ENCODE data around the gene SGCD. TPM values are rescaled to one million over a fixed set of nuclear protein-coding genes. Genes with fewer than 3 reads are reported as not detected.
A peak's percentile ranks its signal among the peaks of the same experiment; 100 is the strongest.
"Not testable (repeated sequence)": the region's sequence is repeated elsewhere in the genome, so short reads cannot be mapped to it uniquely, and the experiment has no call there.

The SGCD gene
- total and polyA plus RNA-seq, 4 donors = 12.2 to 129 (median 22.3) TPM

DNA sequence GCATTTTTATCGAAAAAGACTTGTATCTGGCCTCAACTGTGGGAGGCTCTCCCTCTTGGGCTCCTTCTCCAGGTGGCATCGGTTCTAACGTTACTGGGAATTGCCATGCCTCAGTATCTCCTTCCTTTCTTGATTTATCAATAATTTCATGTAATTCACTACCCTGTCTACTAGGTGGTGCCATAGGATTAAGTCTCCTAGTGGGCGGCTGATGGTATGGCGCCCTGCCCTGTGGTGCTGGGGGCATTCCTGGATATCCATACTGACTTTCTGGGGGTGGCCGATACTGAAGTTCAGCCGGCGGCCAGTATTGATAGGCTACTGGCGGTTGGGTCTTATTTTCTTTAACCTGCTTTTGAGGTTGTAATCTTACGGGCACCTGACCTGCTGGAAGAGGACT, 337.9 kb downstream of the SGCD start:
- H3K4me3 ChIP-seq (ENCODE audit: low read length in 2 of 2); intact Hi-C loops (cut with DNase I); H3K27ac ChIP-seq (ENCODE audit: low read depth in 1 of 2, low read length in 2 of 2); ATAC-seq (ENCODE audit: low FRiP score); H3K36me3 ChIP-seq (ENCODE audit: control insufficient read depth in 1 of 2, insufficient read depth in 2 of 2, low read length in 1 of 2); H3K4me1 ChIP-seq (ENCODE audit: control insufficient read depth in 1 of 2, insufficient read depth in 2 of 2, low read length in 2 of 2); DNase-seq; H3K27me3 ChIP-seq (ENCODE audit: control insufficient read depth in 1 of 2, insufficient read depth in 2 of 2, low read length in 1 of 2); H3K9me3 ChIP-seq (ENCODE audit: control insufficient read depth, low read length): not testable (repeated sequence)
- 82 to 87% methylated on average over 7 of the region's 10 CpGs for WGBS, 2 donors

DNA sequence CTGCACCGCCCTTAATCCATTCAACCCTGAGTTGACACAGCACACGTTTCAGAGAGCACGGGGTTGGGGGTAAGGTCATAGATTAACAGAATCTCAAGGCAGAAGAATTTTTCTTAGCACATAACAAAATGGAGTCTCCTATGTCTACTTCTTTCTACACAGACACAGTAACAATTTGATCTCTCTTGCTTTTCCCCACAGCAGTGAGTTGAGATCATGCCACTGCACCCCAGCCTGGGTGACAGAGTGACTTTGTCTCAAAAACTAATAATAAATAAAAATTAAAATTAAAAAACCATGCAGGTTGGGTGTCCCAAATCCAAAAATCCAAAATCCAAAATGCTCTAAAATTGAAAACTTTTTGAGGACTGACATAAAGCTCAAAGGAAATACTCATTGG, 339.7 kb downstream of the SGCD start:
- intact Hi-C loops (cut with DNase I); H3K4me3 ChIP-seq (ENCODE audit: low read length in 2 of 2); H3K4me1 ChIP-seq (ENCODE audit: control insufficient read depth in 1 of 2, insufficient read depth in 2 of 2, low read length in 2 of 2); H3K27me3 ChIP-seq (ENCODE audit: control insufficient read depth in 1 of 2, insufficient read depth in 2 of 2, low read length in 1 of 2); H3K27ac ChIP-seq (ENCODE audit: low read depth in 1 of 2, low read length in 2 of 2); H3K36me3 ChIP-seq (ENCODE audit: control insufficient read depth in 1 of 2, insufficient read depth in 2 of 2, low read length in 1 of 2); DNase-seq; H3K9me3 ChIP-seq (ENCODE audit: control insufficient read depth, low read length); ATAC-seq (ENCODE audit: low FRiP score): not testable (repeated sequence)
- WGBS, 2 donors = no CpG with 5 or more reads among the region's 3 CpGs

DNA sequence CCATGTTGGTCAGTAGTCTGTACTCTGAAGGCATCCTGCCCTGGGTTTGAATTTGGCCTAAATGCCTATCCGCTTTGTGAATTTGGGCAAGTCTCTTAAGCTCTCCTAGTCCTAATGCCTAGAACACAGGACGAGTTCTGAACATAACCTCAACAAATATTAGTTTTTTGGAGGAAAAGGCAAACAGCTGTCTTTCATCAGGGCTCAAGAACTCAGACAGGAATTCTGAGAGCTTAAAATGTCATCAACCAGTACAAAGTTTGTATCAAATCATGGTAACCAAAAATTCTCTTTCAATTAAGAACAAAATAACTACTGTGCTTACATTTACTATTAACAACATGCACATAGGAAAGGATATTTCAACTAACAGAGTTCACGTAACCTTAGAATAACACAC, 340.7 kb downstream of the SGCD start:
- Histone ChIP-seq H3K27me3 (ENCODE audit: control insufficient read depth in 1 of 2, insufficient read depth in 2 of 2, low read length in 1 of 2) (no peaks in the 10 kb centered on the region), H3K4me3 (ENCODE audit: low read length in 2 of 2) (no peak overlapping the region), H3K4me1 (ENCODE audit: control insufficient read depth in 1 of 2, insufficient read depth in 2 of 2, low read length in 2 of 2) (no peaks in the 10 kb centered on the region), H3K27ac (ENCODE audit: low read depth in 1 of 2, low read length in 2 of 2) (no peak overlapping the region), H3K36me3 (ENCODE audit: control insufficient read depth in 1 of 2, insufficient read depth in 2 of 2, low read length in 1 of 2) (no peaks in the 10 kb centered on the region), H3K9me3 (ENCODE audit: control insufficient read depth, low read length) (no peaks in the 10 kb centered on the region)
- intact Hi-C loops (cut with DNase I) = no loop called here
- DNase-seq = no peak
- 83 to 88% methylated on average over 3 of the region's 3 CpGs for WGBS, 2 donors
- ATAC-seq (ENCODE audit: low FRiP score) = no peak

DNA sequence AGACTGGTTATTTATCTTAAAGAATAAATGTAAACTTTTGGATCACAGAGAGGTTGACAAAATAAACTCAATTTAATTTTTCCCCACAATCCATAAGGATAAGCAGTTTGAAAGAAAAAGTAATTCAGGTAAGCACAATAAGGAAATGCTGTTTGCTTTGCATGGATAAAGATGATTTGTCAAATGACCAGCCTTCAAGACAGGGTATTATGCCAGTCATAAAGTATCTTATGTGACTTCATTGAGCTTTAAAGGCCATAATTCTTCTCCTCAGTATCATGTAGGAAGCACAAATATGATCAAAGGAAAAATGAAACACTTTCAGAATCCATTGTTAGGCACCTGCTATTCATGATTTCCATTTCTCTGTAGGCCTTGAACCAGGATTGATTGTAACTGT, 342.5 kb downstream of the SGCD start:
- Histone ChIP-seq H3K4me3 (ENCODE audit: low read length in 2 of 2) (no peak overlapping the region), H3K36me3 (ENCODE audit: control insufficient read depth in 1 of 2, insufficient read depth in 2 of 2, low read length in 1 of 2) (no peaks in the 10 kb centered on the region), H3K27ac (ENCODE audit: low read depth in 1 of 2, low read length in 2 of 2) (no peak overlapping the region), H3K9me3 (ENCODE audit: control insufficient read depth, low read length) (no peaks in the 10 kb centered on the region), H3K27me3 (ENCODE audit: control insufficient read depth in 1 of 2, insufficient read depth in 2 of 2, low read length in 1 of 2) (no peaks in the 10 kb centered on the region), H3K4me1 (ENCODE audit: control insufficient read depth in 1 of 2, insufficient read depth in 2 of 2, low read length in 2 of 2) (no peaks in the 10 kb centered on the region)
- DNase-seq (no peak), ATAC-seq (ENCODE audit: low FRiP score) (no peak)
- intact Hi-C loops (cut with DNase I) = no loop called here

DNA sequence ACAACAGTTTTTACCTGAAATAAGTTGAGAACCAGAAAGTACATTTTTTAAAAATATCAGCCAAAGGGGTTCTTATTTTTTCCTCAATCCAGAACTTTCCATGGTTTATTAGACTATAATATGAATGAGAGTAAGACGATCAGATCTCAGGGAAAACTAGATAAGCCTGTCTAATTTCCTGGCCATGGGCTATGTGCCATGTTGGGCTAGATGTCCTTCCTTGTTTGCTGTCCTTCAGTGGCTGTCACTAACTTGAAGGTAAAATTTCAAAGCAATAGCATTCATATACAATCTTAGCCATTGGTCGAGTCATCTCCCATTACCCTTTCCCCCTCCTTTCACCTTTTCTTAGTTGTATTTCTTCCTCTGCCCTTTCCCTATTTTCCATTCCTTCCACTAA, 343.7 kb downstream of the SGCD start:
- no peaks in the 10 kb centered on the region for H3K27me3 ChIP-seq (ENCODE audit: control insufficient read depth in 1 of 2, insufficient read depth in 2 of 2, low read length in 1 of 2)
- intact Hi-C loops (cut with DNase I) = no loop called here
- no peak overlapping the region for H3K4me3 ChIP-seq (ENCODE audit: low read length in 2 of 2)
- DNase-seq (no peak), ATAC-seq (ENCODE audit: low FRiP score) (no peak)
- H3K9me3 ChIP-seq (ENCODE audit: control insufficient read depth, low read length) = no peaks in the 10 kb centered on the region
- no peaks in the 10 kb centered on the region for H3K4me1 ChIP-seq (ENCODE audit: control insufficient read depth in 1 of 2, insufficient read depth in 2 of 2, low read length in 2 of 2)
- H3K27ac ChIP-seq (ENCODE audit: low read depth in 1 of 2, low read length in 2 of 2) = no peak overlapping the region
- 87 to 94% methylated on average over 2 of the region's 2 CpGs for WGBS, 2 donors
- H3K36me3 ChIP-seq (ENCODE audit: control insufficient read depth in 1 of 2, insufficient read depth in 2 of 2, low read length in 1 of 2) = no peaks in the 10 kb centered on the region

DNA sequence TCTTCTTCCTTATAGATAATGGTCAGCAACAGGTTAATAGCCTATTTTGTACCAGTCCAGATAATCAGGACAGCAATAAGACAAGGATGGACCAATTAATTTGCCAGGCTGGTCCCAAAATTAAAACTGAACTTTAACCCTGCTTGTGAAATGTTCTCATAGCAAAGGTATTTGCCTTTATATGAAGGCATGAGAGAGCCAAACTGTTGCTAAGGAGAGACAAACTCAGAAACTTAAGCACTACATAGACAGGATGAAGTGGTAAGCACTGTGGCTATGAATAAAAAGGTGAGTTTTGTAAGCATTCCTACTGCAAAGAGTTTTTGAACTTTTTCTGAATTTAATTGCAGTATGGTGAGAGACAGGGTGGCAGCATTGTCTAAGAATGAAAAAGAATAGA, 348.4 kb downstream of the SGCD start:
- intact Hi-C loops (cut with DNase I) = no loop called here
- Histone ChIP-seq H3K27me3 (ENCODE audit: control insufficient read depth in 1 of 2, insufficient read depth in 2 of 2, low read length in 1 of 2) (no peaks in the 10 kb centered on the region), H3K4me1 (ENCODE audit: control insufficient read depth in 1 of 2, insufficient read depth in 2 of 2, low read length in 2 of 2) (peaks cover 0 to 2% of the 10 kb centered on the region in 2 donors), H3K27ac (ENCODE audit: low read depth in 1 of 2, low read length in 2 of 2) (no peak overlapping the region), H3K36me3 (ENCODE audit: control insufficient read depth in 1 of 2, insufficient read depth in 2 of 2, low read length in 1 of 2) (no peaks in the 10 kb centered on the region), H3K9me3 (ENCODE audit: control insufficient read depth, low read length) (no peaks in the 10 kb centered on the region), H3K4me3 (ENCODE audit: low read length in 2 of 2) (no peak overlapping the region)
- no peak for DNase-seq
- ATAC-seq (ENCODE audit: low FRiP score) = no peak

DNA sequence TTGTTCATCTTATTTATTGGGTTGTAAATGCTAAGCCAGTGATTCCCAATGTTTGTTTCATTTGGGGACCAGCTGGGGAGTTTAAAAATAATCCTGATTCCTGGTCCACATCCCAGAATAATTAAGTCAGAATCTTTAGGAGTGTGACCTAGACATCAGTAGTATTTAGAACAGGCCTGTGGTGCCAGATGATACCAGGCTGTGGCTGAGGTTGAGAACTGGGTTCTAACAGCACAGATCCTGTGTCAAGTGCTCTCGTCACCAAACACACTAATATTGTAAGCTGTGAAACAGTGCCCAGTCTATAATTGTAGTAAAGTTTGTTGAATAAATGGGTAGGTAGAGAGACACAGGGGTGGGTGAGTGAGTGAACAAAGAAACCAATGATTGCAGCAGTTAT, 351.0 kb downstream of the SGCD start:
- intact Hi-C loops (cut with DNase I) = no loop called here
- Histone ChIP-seq H3K4me3 (ENCODE audit: low read length in 2 of 2) (no peak overlapping the region), H3K4me1 (ENCODE audit: control insufficient read depth in 1 of 2, insufficient read depth in 2 of 2, low read length in 2 of 2) (peaks cover 0 to 2% of the 10 kb centered on the region in 2 donors), H3K36me3 (ENCODE audit: control insufficient read depth in 1 of 2, insufficient read depth in 2 of 2, low read length in 1 of 2) (no peaks in the 10 kb centered on the region), H3K27me3 (ENCODE audit: control insufficient read depth in 1 of 2, insufficient read depth in 2 of 2, low read length in 1 of 2) (no peaks in the 10 kb centered on the region), H3K27ac (ENCODE audit: low read depth in 1 of 2, low read length in 2 of 2) (no peak overlapping the region), H3K9me3 (ENCODE audit: control insufficient read depth, low read length) (no peaks in the 10 kb centered on the region)
- DNase-seq = no peak
- no peak for ATAC-seq (ENCODE audit: low FRiP score)
- 47 to 54% methylated on average over 1 of the region's 1 CpG for WGBS, 2 donors

DNA sequence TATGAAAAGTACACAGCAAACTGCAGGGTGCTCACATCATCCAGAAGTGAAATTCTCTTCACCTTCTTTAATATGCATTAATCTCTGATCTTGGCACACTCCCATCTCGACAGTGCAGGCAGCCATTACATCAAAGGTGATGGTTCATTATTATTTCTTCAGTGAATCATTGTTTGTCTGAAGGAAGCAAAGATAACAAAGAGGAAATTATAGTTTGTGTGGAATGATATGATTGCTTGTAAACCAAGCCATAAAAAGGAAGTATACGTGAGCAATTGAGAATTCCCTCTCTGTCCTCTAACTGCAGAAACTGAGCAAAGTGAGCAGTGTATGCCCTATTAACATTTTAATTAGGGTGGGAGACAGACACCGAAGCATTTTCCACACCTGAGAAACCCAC, 351.5 kb downstream of the SGCD start:
- Histone ChIP-seq H3K27me3 (ENCODE audit: control insufficient read depth in 1 of 2, insufficient read depth in 2 of 2, low read length in 1 of 2) (no peaks in the 10 kb centered on the region), H3K4me1 (ENCODE audit: control insufficient read depth in 1 of 2, insufficient read depth in 2 of 2, low read length in 2 of 2) (peaks cover 0 to 2% of the 10 kb centered on the region in 2 donors), H3K9me3 (ENCODE audit: control insufficient read depth, low read length) (no peaks in the 10 kb centered on the region), H3K27ac (ENCODE audit: low read depth in 1 of 2, low read length in 2 of 2) (no peak overlapping the region), H3K36me3 (ENCODE audit: control insufficient read depth in 1 of 2, insufficient read depth in 2 of 2, low read length in 1 of 2) (no peaks in the 10 kb centered on the region), H3K4me3 (ENCODE audit: low read length in 2 of 2) (no peak overlapping the region)
- 79 to 84% methylated on average over 3 of the region's 3 CpGs for WGBS, 2 donors
- DNase-seq = no peak
- no peak for ATAC-seq (ENCODE audit: low FRiP score)
- intact Hi-C loops (cut with DNase I) = no loop called here

DNA sequence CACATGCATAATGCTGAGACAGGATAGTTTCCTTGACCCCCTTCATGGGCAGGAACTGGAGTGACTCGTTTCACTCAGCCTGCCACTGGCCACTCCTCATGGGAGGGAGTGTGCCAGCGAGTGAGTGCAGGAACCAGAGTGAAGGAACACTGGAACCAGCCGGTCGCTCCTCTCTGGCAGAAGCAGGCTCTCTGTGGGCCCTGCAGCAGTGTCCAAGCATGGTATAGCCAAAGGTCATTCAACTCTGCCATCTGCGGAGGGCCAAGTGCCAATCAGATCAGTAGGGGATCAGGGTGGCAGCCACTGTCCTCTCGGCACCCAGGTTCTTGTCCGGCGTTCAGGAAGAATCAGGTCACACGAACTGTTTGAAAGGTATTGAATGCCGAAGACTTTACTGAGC, 353.9 kb downstream of the SGCD start:
- Histone ChIP-seq H3K27ac (ENCODE audit: low read depth in 1 of 2, low read length in 2 of 2) (no peak overlapping the region), H3K9me3 (ENCODE audit: control insufficient read depth, low read length) (no peaks in the 10 kb centered on the region), H3K36me3 (ENCODE audit: control insufficient read depth in 1 of 2, insufficient read depth in 2 of 2, low read length in 1 of 2) (no peaks in the 10 kb centered on the region), H3K27me3 (ENCODE audit: control insufficient read depth in 1 of 2, insufficient read depth in 2 of 2, low read length in 1 of 2) (no peaks in the 10 kb centered on the region), H3K4me3 (ENCODE audit: low read length in 2 of 2) (no peak overlapping the region), H3K4me1 (ENCODE audit: control insufficient read depth in 1 of 2, insufficient read depth in 2 of 2, low read length in 2 of 2) (peaks cover 0 to 2% of the 10 kb centered on the region in 2 donors)
- intact Hi-C loops (cut with DNase I) = no loop called here
- 93% methylated on average over 10 of the region's 10 CpGs for WGBS, 2 donors
- DNase-seq (no peak), ATAC-seq (ENCODE audit: low FRiP score) (peak; percentile 31)
